Measurements from ENCODE around the gene HRH1. TPM values are rescaled to one million over a fixed set of nuclear protein-coding genes. Genes with fewer than 3 reads are reported as not detected.

Gene HRH1
- total and polyA plus RNA-seq, 2 experiments from 2014 or later: not detected

DNA sequence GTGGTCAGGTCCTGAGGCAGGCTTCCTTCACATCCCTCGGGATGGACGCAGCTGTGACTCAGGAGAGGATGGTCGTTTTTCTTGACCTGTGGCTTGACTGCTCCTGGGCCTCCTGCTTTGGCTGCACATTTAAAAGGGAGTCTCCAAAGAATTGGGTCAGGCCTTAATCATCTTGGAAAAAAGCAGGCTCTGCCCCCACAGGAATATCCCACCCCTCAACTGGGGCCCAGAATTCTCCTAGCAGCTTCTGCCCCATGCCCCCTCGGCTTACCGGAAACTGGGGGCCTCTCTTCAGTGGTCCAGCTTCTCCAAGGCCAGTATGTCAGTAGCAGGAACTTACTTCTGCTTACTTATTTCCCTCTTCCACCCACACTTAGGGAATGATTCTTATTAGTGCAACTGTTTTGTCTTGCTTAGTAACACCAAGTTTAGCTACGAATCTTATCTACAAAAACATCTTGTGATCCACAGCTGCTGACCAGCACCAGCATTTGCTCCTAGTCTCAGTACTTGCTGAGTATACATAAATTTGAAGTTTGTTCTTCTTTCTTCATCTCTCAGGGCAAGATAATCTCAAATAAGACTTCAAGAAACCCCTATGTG, 153.6 kb downstream of the HRH1 start:
- Histone ChIP-seq H3K4me3 (no peak overlapping the region), H3K27me3 (no peaks in the 10 kb centered on the region), H3K27ac (no peak overlapping the region), H3K4me1 (ENCODE audit: low read depth) (no peaks in the 10 kb centered on the region), H3K36me3 (peaks cover 9% of the 10 kb centered on the region), H3K9me3 (ENCODE audit: low read depth) (no peaks in the 10 kb centered on the region)
- TF ChIP-seq, protein P1, sequence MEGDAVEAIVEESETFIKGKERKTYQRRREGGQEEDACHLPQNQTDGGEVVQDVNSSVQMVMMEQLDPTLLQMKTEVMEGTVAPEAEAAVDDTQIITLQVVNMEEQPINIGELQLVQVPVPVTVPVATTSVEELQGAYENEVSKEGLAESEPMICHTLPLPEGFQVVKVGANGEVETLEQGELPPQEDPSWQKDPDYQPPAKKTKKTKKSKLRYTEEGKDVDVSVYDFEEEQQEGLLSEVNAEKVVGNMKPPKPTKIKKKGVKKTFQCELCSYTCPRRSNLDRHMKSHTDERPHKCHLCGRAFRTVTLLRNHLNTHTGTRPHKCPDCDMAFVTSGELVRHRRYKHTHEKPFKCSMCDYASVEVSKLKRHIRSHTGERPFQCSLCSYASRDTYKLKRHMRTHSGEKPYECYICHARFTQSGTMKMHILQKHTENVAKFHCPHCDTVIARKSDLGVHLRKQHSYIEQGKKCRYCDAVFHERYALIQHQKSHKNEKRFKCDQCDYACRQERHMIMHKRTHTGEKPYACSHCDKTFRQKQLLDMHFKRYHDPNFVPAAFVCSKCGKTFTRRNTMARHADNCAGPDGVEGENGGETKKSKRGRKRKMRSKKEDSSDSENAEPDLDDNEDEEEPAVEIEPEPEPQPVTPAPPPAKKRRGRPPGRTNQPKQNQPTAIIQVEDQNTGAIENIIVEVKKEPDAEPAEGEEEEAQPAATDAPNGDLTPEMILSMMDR (IDR thresholded peaks at IDR 0.05; ENCODE audit: low read depth, low read length): no peak
- DNase-seq (ENCODE audit: low read depth in 1 of 2, low spot score in 1 of 2): no peak

DNA sequence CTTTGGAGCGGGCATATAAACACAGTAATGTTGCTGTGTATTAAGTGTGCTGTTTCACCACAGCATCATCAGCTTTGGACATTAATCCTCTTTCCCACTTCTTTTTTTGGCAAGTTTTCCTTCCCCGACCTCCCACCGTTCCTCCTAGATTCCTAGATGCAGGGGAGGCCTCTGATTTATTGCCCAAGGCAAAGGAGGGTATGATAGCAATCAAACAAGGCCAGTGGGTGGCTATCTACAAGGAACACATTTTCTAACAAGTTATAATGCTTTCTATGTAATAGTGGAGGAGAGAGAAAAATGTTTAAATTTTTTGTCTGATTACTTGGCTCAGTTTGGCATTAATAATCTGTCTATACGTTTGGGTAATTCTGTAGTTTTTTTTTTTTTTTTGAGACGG, 156.0 kb downstream of the HRH1 start:
- Histone ChIP-seq H3K27ac (no peak overlapping the region), H3K4me1 (ENCODE audit: low read depth) (no peaks in the 10 kb centered on the region), H3K36me3 (peaks cover 9% of the 10 kb centered on the region), H3K4me3 (no peak overlapping the region), H3K9me3 (ENCODE audit: low read depth) (no peaks in the 10 kb centered on the region), H3K27me3 (no peaks in the 10 kb centered on the region)
- TF ChIP-seq, protein P1 (IDR thresholded peaks at IDR 0.05; ENCODE audit: low read depth, low read length): no peak
- DNase-seq (ENCODE audit: low read depth in 1 of 2, low spot score in 1 of 2): no peak

DNA sequence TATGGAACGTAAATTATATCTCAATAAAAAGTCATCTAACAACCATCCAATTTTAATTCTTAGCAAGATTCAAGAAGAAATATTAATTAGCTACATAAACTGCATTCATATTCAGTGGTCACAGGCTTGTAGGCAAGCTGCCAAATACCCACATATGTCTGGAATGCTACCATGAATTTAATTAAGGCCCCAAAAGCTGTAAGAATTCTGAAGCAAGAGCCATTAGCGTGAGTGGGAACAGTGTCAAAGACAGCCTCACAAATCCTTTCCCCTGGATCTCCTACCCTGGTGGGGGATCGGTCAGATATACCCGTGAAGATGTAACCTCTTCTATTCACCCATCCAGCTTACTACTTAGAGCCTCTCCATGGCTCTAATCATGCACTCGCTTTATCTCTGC, 157.9 kb downstream of the HRH1 start:
- Histone ChIP-seq H3K27ac (no peak overlapping the region), H3K27me3 (no peaks in the 10 kb centered on the region), H3K36me3 (peaks cover 9% of the 10 kb centered on the region), H3K4me3 (no peak overlapping the region), H3K4me1 (ENCODE audit: low read depth) (no peaks in the 10 kb centered on the region), H3K9me3 (ENCODE audit: low read depth) (no peaks in the 10 kb centered on the region)
- DNase-seq (ENCODE audit: low read depth in 1 of 2, low spot score in 1 of 2): peak in 1 of 2 donors; percentile 36
- TF ChIP-seq, protein P1 (IDR thresholded peaks at IDR 0.05; ENCODE audit: low read depth, low read length): no peak

Other genes starting within 250 kb of the HRH1 start
- gene SLC6A1, start 161.7 kb upstream of the HRH1 start, total RNA-seq: not detected in 2 replicates
- gene SLC6A1, start 161.7 kb upstream of the HRH1 start, polyA plus RNA-seq: not detected in 2 replicates
- 20.5 and 22.9 TPM in 2 replicates for gene ATG7, start 117.9 kb downstream of the HRH1 start, total RNA-seq
- gene ATG7, start 117.9 kb downstream of the HRH1 start, polyA plus RNA-seq: 22.2 and 24.1 TPM in 2 replicates

Data from cardiac muscle cell (in vitro differentiated cells and primary cell).